ENCODE results near the gene ATF7IP2.
"Not testable (repeated sequence)": the region's sequence is repeated elsewhere in the genome, so short reads cannot be mapped to it uniquely, and the experiment has no call there.

ATF7IP2 gene
- 18.7 to 49.8 reads per million in 2 experiments for total RNA-seq

GRCh38 chr16:10385725-10386516 lies at the start of gene ATF7IP2:
ATF7IP2 (plus strand) TSS chr16:10386061; CDS start chr16:10430621, 44,560 bp downstream.
- peak; percentile 72 for DNase-seq (ENCODE audit: low read depth)

- no peak for DNase-seq (ENCODE audit: low read depth)
Observed at GRCh38 chr16:10338426-10338825, 47.4 kb upstream of the ATF7IP2 start.

GRCh38 chr16:10339777-10340732 lies 45.8 kb upstream of the ATF7IP2 start:
- DNase-seq (ENCODE audit: low read depth): no peak

GRCh38 chr16:10343124-10343760 lies 42.6 kb upstream of the ATF7IP2 start:
- DNase-seq (ENCODE audit: low read depth): no peak

- DNase-seq (ENCODE audit: low read depth): not testable (repeated sequence)
Observed at GRCh38 chr16:10344699-10345098, 41.2 kb upstream of the ATF7IP2 start.

- DNase-seq (ENCODE audit: low read depth): no peak
Observed at GRCh38 chr16:10345629-10346028, 40.2 kb upstream of the ATF7IP2 start.

GRCh38 chr16:10349851-10350250 lies 36.0 kb upstream of the ATF7IP2 start:
- DNase-seq (ENCODE audit: low read depth): no peak

GRCh38 chr16:10352262-10352661 lies 33.6 kb upstream of the ATF7IP2 start:
- DNase-seq (ENCODE audit: low read depth): no peak

- DNase-seq (ENCODE audit: low read depth): no peak
Observed at GRCh38 chr16:10355589-10355988, 30.3 kb upstream of the ATF7IP2 start.

GRCh38 chr16:10356870-10357842 lies 28.7 kb upstream of the ATF7IP2 start:
- no peak for DNase-seq (ENCODE audit: low read depth)

GRCh38 chr16:10361747-10362076 lies 24.1 kb upstream of the ATF7IP2 start:
- not testable (repeated sequence) for DNase-seq (ENCODE audit: low read depth)

GRCh38 chr16:10362077-10362863 lies 23.6 kb upstream of the ATF7IP2 start:
- DNase-seq (ENCODE audit: low read depth): no peak

- not testable (repeated sequence) for DNase-seq (ENCODE audit: low read depth)
Observed at GRCh38 chr16:10362864-10363197, 23.0 kb upstream of the ATF7IP2 start.

GRCh38 chr16:10366619-10367018 lies 19.2 kb upstream of the ATF7IP2 start:
- DNase-seq (ENCODE audit: low read depth): not testable (repeated sequence)

- DNase-seq (ENCODE audit: low read depth): no peak
Observed at GRCh38 chr16:10367616-10368188, 18.2 kb upstream of the ATF7IP2 start.

GRCh38 chr16:10368969-10369551 lies 16.8 kb upstream of the ATF7IP2 start:
- no peak for DNase-seq (ENCODE audit: low read depth)

- DNase-seq (ENCODE audit: low read depth): no peak
Observed at GRCh38 chr16:10370096-10370726, 15.7 kb upstream of the ATF7IP2 start.

GRCh38 chr16:10371592-10371991 lies 14.3 kb upstream of the ATF7IP2 start:
- no peak for DNase-seq (ENCODE audit: low read depth)

GRCh38 chr16:10373556-10373955 lies 12.3 kb upstream of the ATF7IP2 start:
- DNase-seq (ENCODE audit: low read depth): no peak
